ENCODE measurements around the gene TMPRSS6. TPM values are rescaled to one million over a fixed set of nuclear protein-coding genes. Genes with fewer than 3 reads are reported as not detected.

TMPRSS6 gene
- total and polyA plus RNA-seq, 2 donors (not counting 1 experiment from before 2014, with no cell fraction given), result 0.03 TPM; not detected in 1

DNA sequence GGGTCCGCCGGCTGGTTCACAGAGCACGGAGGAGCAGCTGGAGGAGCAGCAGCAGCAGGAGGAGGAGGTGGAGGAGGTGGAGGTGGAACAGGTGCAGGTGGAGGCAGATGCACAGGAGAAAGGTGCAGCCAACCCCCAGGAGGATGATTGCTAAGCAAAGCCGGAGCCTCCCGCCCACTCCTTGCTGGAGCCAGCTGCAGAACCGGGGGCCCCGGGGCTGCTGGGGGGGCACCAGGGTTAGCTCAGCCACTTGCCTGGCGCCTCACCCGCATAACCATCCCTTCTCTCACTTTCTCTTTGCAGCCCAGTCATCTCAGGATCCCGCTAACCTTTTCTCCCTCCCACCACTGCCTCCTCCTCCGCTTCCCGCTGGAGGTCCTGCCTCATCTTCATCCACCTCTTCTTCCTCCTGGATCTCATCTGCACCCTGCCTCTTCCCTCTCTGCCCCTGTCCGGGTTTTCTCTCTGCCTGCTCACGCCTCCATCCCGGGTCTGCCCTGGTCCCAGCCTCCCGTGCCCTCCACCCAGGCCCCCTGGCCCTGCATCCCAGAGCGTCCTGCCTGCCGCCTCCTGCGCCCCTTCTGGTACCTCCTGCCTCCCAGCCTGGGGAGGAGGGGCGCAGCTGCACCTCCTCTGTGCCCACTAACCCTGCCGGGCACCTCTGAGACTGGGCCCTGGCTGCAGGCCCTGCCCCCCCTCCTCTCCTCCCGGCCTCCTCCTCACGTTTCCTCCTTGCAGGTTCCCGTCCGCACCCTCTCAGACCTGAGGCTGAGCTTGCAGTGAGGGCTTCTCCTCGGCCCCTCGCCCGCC lies 48.5 kb downstream of the TMPRSS6 start:
- no peaks in the 10 kb centered on the region for H3K4me1 Mint-ChIP-seq
- ChIA-PET POLR2A (interaction anchor here (0.7 kb wide), 1 partner anchor 100 kb away, joined by 3 read pairs; no protein-coding TSS in a partner anchor), CTCF (no interaction called here)
- H3K4me3 Mint-ChIP-seq, result no peak overlapping the region
- 82% methylated on average over 19 of the region's 28 CpGs for WGBS (ENCODE audit: insufficient coverage)
- no peaks in the 10 kb centered on the region for H3K4me1 ChIP-seq (ENCODE audit: control insufficient read depth in 2 of 2, insufficient read depth in 2 of 2, low read length in 2 of 2)
- H3K79me2 ChIP-seq (ENCODE audit: control insufficient read depth, insufficient read depth, low read length), result no peaks in the 10 kb centered on the region
- H3K27me3 Mint-ChIP-seq, result no peaks in the 10 kb centered on the region
- no peaks in the 10 kb centered on the region for H3K9me3 ChIP-seq (ENCODE audit: control extremely low read depth in 1 of 3, control insufficient read depth in 2 of 3, insufficient read depth in 1 of 3, low read length in 2 of 3)
- H3K4me3 ChIP-seq (ENCODE audit: control extremely low read depth in 1 of 5, extremely low read depth in 1 of 5, insufficient read depth in 1 of 5, low read depth in 2 of 5, low read length in 4 of 5), result no peak overlapping the region
- no peaks in the 10 kb centered on the region for H3K27me3 ChIP-seq (replicated peaks in 1 of 4; ENCODE audit: control extremely low read depth in 1 of 4, control insufficient read depth in 3 of 4, insufficient read depth in 4 of 4, low read length in 3 of 4)
- intact Hi-C loops (cut with micrococcal nuclease), result no loop called here
- no peak overlapping the region for H2AFZ ChIP-seq (ENCODE audit: insufficient read depth, low read depth, low read length, poor library complexity, severe bottlenecking)
- H3K27ac Mint-ChIP-seq, result no peak overlapping the region
- ATAC-seq (ENCODE audit: low read depth) (no peak), DNase-seq (no peak)
- peaks cover 0 to 33% of the 10 kb centered on the region in 2 experiments for H3K36me3 ChIP-seq (replicated peaks in 1 of 2; ENCODE audit: control extremely low read depth in 1 of 2, control insufficient read depth in 1 of 2, extremely low read depth in 1 of 2, insufficient read depth in 2 of 2, low read length in 1 of 2)
- H3K9ac ChIP-seq (ENCODE audit: low read length), result no peak overlapping the region
- no peak overlapping the region for H3K27ac ChIP-seq (ENCODE audit: low read length in 2 of 2)
- no peaks in the 10 kb centered on the region for H4K20me1 ChIP-seq (ENCODE audit: control insufficient read depth, insufficient read depth, low read length, poor library complexity, severe bottlenecking)
- no peaks in the 10 kb centered on the region for H3K9me3 Mint-ChIP-seq (ENCODE audit: insufficient read depth)
- no peak for TF ChIP-seq EZH2 (IDR thresholded peaks at IDR 0.05; ENCODE audit: borderline replicate concordance, insufficient read depth, low read depth, low read length, poor library complexity, severe bottlenecking)
- TF ChIP-seq, protein P1, sequence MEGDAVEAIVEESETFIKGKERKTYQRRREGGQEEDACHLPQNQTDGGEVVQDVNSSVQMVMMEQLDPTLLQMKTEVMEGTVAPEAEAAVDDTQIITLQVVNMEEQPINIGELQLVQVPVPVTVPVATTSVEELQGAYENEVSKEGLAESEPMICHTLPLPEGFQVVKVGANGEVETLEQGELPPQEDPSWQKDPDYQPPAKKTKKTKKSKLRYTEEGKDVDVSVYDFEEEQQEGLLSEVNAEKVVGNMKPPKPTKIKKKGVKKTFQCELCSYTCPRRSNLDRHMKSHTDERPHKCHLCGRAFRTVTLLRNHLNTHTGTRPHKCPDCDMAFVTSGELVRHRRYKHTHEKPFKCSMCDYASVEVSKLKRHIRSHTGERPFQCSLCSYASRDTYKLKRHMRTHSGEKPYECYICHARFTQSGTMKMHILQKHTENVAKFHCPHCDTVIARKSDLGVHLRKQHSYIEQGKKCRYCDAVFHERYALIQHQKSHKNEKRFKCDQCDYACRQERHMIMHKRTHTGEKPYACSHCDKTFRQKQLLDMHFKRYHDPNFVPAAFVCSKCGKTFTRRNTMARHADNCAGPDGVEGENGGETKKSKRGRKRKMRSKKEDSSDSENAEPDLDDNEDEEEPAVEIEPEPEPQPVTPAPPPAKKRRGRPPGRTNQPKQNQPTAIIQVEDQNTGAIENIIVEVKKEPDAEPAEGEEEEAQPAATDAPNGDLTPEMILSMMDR (IDR thresholded peaks at IDR 0.05), result no peak
- no peak overlapping the region for H3K4me2 ChIP-seq (replicated peaks; ENCODE audit: low read depth, low read length, poor library complexity, severe bottlenecking)

DNA sequence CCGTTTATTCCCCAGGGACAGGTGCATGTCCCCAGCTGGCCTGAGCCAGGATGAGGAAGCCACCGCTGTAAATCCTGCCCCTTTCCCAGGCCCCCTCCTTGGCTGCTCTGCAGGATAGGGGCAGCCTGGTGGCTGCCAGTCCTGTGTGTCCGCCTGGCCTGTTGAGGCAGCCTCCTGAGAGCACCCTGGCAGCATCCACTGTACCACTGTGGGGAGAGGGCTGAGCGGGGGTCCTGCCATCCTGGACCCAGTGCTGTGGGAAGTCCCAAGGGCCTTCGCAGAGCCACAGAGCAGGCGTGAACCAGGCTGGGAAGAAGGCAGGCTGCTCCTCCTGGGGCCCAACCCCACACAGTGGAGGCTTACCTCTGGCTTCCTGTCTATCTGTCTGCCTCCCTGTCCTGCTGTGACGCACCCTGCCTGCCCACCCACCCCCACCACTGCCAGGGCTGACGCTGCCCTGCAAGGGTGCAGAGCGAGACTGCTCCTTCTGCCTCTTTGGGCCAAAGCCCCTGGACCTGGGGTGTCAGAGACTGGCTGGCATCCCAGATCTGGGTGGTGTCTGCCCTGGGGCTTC lies 49.5 kb downstream of the TMPRSS6 start:
- H3K4me3 ChIP-seq (ENCODE audit: control extremely low read depth in 1 of 5, extremely low read depth in 1 of 5, insufficient read depth in 1 of 5, low read depth in 2 of 5, low read length in 4 of 5), result no peak overlapping the region
- POLR2A ChIA-PET, result no interaction called here

More for the DNA sequence above, 49.5 kb downstream of the TMPRSS6 start:
- H3K4me2 ChIP-seq (replicated peaks; ENCODE audit: low read depth, low read length, poor library complexity, severe bottlenecking), result no peak overlapping the region
- CTCF ChIA-PET, result no interaction called here
- WGBS (ENCODE audit: insufficient coverage), result 83% methylated on average over 9 of the region's 9 CpGs
- no peaks in the 10 kb centered on the region for H4K20me1 ChIP-seq (ENCODE audit: control insufficient read depth, insufficient read depth, low read length, poor library complexity, severe bottlenecking)
- DNase-seq (no peak), ATAC-seq (ENCODE audit: low read depth) (no peak)
- Mint-ChIP-seq H3K27me3 (no peaks in the 10 kb centered on the region), H3K9me3 (ENCODE audit: insufficient read depth) (no peaks in the 10 kb centered on the region), H3K27ac (no peak overlapping the region), H3K4me1 (no peaks in the 10 kb centered on the region), H3K4me3 (no peak overlapping the region)
- H3K27ac ChIP-seq (ENCODE audit: low read length in 2 of 2), result no peak overlapping the region
- no peak overlapping the region for H3K9ac ChIP-seq (ENCODE audit: low read length)
- intact Hi-C loops (cut with micrococcal nuclease), result no loop called here
- TF ChIP-seq, protein P1 (IDR thresholded peaks at IDR 0.05), result no peak
- no peak for TF ChIP-seq EZH2 (IDR thresholded peaks at IDR 0.05; ENCODE audit: borderline replicate concordance, insufficient read depth, low read depth, low read length, poor library complexity, severe bottlenecking)
- H3K36me3 ChIP-seq (replicated peaks in 1 of 2; ENCODE audit: control extremely low read depth in 1 of 2, control insufficient read depth in 1 of 2, extremely low read depth in 1 of 2, insufficient read depth in 2 of 2, low read length in 1 of 2), result peaks cover 0 to 33% of the 10 kb centered on the region in 2 experiments
- no peak overlapping the region for H2AFZ ChIP-seq (ENCODE audit: insufficient read depth, low read depth, low read length, poor library complexity, severe bottlenecking)
- no peaks in the 10 kb centered on the region for H3K9me3 ChIP-seq (ENCODE audit: control extremely low read depth in 1 of 3, control insufficient read depth in 2 of 3, insufficient read depth in 1 of 3, low read length in 2 of 3)
- no peaks in the 10 kb centered on the region for H3K4me1 ChIP-seq (ENCODE audit: control insufficient read depth in 2 of 2, insufficient read depth in 2 of 2, low read length in 2 of 2)
- no peaks in the 10 kb centered on the region for H3K27me3 ChIP-seq (replicated peaks in 1 of 4; ENCODE audit: control extremely low read depth in 1 of 4, control insufficient read depth in 3 of 4, insufficient read depth in 4 of 4, low read length in 3 of 4)
- no peaks in the 10 kb centered on the region for H3K79me2 ChIP-seq (ENCODE audit: control insufficient read depth, insufficient read depth, low read length)
